ENCODE results near the gene NME4. TPM values are rescaled to one million over a fixed set of nuclear protein-coding genes. Genes with fewer than 3 reads are reported as not detected.

NME4 gene
- polyA plus RNA-seq, 1 of the 3 experiments (the other 2 are of a cell fraction): 509 TPM

GRCh38 chr16:363766-364490 lies 33.1 kb upstream of the NME4 start:
- Histone ChIP-seq H3K27ac (ENCODE audit: low read depth in 2 of 2, low read length in 1 of 2) (no peak overlapping the region), H3K4me3 (ENCODE audit: low read depth in 2 of 2, low read length in 1 of 2) (no peak overlapping the region), H3K36me3 (replicated peaks in 1 of 2; ENCODE audit: control insufficient read depth in 1 of 2, insufficient read depth in 2 of 2, low read length in 1 of 2) (peaks cover 2 to 19% of the 10 kb centered on the region in 2 experiments), H3F3A (replicated peaks; ENCODE audit: insufficient read depth) (peaks cover 8% of the 10 kb centered on the region), H3K9me3 (no peaks in the 10 kb centered on the region), H3K9ac (no peak overlapping the region), H3K9me2 (no peaks in the 10 kb centered on the region), H2AFZ (ENCODE audit: low read depth) (no peak overlapping the region), H3K27me3 (ENCODE audit: insufficient read depth) (no peaks in the 10 kb centered on the region), H3K4me2 (no peak overlapping the region), H3K79me2 (ENCODE audit: insufficient read depth) (no peaks in the 10 kb centered on the region), H4K20me1 (ENCODE audit: insufficient read depth) (no peaks in the 10 kb centered on the region), H3K4me1 (ENCODE audit: control insufficient read depth in 1 of 2, insufficient read depth in 2 of 2, low read depth in 1 of 2, low read length in 1 of 2) (peaks cover 0 to 20% of the 10 kb centered on the region in 2 experiments; a peak in 1 of 4 replicates)
- DNase-seq: peak; percentile 58
- TF ChIP-seq TAF1 (IDR thresholded peaks at IDR 0.05; ENCODE audit: borderline replicate concordance, low read depth, low read length) (no peak), POLR2AphosphoS5 (IDR thresholded peaks at IDR 0.05; ENCODE audit: low read depth, low read length) (no peak), GATA2 (CRISPR knock-in tag; IDR thresholded peaks at IDR 0.05) (no peak), MEF2A (IDR thresholded peaks at IDR 0.05; ENCODE audit: borderline replicate concordance, low read depth) (no peak), ELF1 (IDR thresholded peaks at IDR 0.05) (no peak), TEAD4 (IDR thresholded peaks at IDR 0.05; ENCODE audit: borderline replicate concordance, insufficient read depth) (no peak), RAD21 (IDR thresholded peaks at IDR 0.05; ENCODE audit: low read length) (no peak), EP300 (IDR thresholded peaks at IDR 0.05; ENCODE audit: borderline replicate concordance in 1 of 2, low read depth in 1 of 2, low read length in 1 of 2) (no peak), NRF1 (IDR thresholded peaks at IDR 0.05; ENCODE audit: low read depth, low read length) (no peak), EZH2phosphoT487 (IDR thresholded peaks at IDR 0.05; ENCODE audit: borderline replicate concordance, low read depth) (no peak), RCOR1 (IDR thresholded peaks at IDR 0.05; ENCODE audit: low read length) (no peak), PBX3 (IDR thresholded peaks at IDR 0.05) (no peak), NFIC (IDR thresholded peaks at IDR 0.05; ENCODE audit: borderline replicate concordance) (no peak)
- TF ChIP-seq, protein P1, sequence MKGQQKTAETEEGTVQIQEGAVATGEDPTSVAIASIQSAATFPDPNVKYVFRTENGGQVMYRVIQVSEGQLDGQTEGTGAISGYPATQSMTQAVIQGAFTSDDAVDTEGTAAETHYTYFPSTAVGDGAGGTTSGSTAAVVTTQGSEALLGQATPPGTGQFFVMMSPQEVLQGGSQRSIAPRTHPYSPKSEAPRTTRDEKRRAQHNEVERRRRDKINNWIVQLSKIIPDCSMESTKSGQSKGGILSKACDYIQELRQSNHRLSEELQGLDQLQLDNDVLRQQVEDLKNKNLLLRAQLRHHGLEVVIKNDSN (IDR thresholded peaks at IDR 0.05; ENCODE audit: borderline replicate concordance, low read depth): no peak
- TF ChIP-seq, protein P2, sequence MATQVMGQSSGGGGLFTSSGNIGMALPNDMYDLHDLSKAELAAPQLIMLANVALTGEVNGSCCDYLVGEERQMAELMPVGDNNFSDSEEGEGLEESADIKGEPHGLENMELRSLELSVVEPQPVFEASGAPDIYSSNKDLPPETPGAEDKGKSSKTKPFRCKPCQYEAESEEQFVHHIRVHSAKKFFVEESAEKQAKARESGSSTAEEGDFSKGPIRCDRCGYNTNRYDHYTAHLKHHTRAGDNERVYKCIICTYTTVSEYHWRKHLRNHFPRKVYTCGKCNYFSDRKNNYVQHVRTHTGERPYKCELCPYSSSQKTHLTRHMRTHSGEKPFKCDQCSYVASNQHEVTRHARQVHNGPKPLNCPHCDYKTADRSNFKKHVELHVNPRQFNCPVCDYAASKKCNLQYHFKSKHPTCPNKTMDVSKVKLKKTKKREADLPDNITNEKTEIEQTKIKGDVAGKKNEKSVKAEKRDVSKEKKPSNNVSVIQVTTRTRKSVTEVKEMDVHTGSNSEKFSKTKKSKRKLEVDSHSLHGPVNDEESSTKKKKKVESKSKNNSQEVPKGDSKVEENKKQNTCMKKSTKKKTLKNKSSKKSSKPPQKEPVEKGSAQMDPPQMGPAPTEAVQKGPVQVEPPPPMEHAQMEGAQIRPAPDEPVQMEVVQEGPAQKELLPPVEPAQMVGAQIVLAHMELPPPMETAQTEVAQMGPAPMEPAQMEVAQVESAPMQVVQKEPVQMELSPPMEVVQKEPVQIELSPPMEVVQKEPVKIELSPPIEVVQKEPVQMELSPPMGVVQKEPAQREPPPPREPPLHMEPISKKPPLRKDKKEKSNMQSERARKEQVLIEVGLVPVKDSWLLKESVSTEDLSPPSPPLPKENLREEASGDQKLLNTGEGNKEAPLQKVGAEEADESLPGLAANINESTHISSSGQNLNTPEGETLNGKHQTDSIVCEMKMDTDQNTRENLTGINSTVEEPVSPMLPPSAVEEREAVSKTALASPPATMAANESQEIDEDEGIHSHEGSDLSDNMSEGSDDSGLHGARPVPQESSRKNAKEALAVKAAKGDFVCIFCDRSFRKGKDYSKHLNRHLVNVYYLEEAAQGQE (IDR thresholded peaks at IDR 0.05; ENCODE audit: low read depth, low read length): no peak
- TF ChIP-seq, protein P3, sequence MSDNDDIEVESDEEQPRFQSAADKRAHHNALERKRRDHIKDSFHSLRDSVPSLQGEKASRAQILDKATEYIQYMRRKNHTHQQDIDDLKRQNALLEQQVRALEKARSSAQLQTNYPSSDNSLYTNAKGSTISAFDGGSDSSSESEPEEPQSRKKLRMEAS (IDR thresholded peaks at IDR 0.05; ENCODE audit: low read depth): no peak
- TF ChIP-seq, protein P4, sequence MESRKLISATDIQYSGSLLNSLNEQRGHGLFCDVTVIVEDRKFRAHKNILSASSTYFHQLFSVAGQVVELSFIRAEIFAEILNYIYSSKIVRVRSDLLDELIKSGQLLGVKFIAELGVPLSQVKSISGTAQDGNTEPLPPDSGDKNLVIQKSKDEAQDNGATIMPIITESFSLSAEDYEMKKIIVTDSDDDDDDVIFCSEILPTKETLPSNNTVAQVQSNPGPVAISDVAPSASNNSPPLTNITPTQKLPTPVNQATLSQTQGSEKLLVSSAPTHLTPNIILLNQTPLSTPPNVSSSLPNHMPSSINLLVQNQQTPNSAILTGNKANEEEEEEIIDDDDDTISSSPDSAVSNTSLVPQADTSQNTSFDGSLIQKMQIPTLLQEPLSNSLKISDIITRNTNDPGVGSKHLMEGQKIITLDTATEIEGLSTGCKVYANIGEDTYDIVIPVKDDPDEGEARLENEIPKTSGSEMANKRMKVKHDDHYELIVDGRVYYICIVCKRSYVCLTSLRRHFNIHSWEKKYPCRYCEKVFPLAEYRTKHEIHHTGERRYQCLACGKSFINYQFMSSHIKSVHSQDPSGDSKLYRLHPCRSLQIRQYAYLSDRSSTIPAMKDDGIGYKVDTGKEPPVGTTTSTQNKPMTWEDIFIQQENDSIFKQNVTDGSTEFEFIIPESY (IDR thresholded peaks at IDR 0.05; ENCODE audit: borderline replicate concordance, low read depth): no peak
- POLR2A ChIA-PET: interaction anchor here (1.4 kb wide), 1 partner anchor 136 kb away, joined by 3 read pairs; no protein-coding TSS in a partner anchor
- WGBS (ENCODE audit: low lambda C conversion rate): 40% methylated on average over 11 of the region's 24 CpGs
- CTCF ChIA-PET: interaction anchor here (0.8 to 4.8 kb wide), 10 partner anchors 10 to 299 kb away, joined by 3 to 74 read pairs (median 8); partner anchors contain the start of gene HBQ1
